Liver (tissue), 9 donors: Measurements from ENCODE around the gene TMC1. TPM values are rescaled to one million over a fixed set of nuclear protein-coding genes. Genes with fewer than 3 reads are reported as not detected.

Experiments used
- DNase-seq: peaks from one replicate; pipeline ENCODE4 v3.0.0-alpha.2; 2017; ENCODE audit warnings: low spot score
- H3K27ac ChIP-seq, 2 donors: one replicate each; pipeline ENCODE4 v1.7.0; 2013; ENCODE audit warnings: inconsistent platforms in 2 of 2, low read length in 2 of 2, control low read depth in 1 of 2, low read depth in 1 of 2, mild to moderate bottlenecking in 1 of 2
- H3K27me3 ChIP-seq, 4 donors: one replicate each; pipeline versions ENCODE4 v1.6.1 to v1.7.0; 2013; ENCODE audit warnings: low read length in 3 of 4, inconsistent platforms in 1 of 4, mild to moderate bottlenecking in 1 of 4, moderate library complexity in 1 of 4; ENCODE audit not compliant: control insufficient read depth in 4 of 4, insufficient read depth in 4 of 4
- H3K36me3 ChIP-seq, 4 donors: one replicate each; pipeline versions ENCODE4 v1.6.1 to v1.7.0; 2013; ENCODE audit warnings: low read length in 3 of 4, mild to moderate bottlenecking in 3 of 4, low read depth in 1 of 4, moderate library complexity in 1 of 4; ENCODE audit not compliant: control insufficient read depth in 4 of 4, insufficient read depth in 3 of 4
- H3K4me1 ChIP-seq, 4 donors: one replicate each; pipeline versions ENCODE4 v1.6.1 to v1.7.0; 2013; ENCODE audit warnings: low read length in 3 of 4, mild to moderate bottlenecking in 3 of 4, moderate library complexity in 1 of 4; ENCODE audit not compliant: control insufficient read depth in 4 of 4, insufficient read depth in 4 of 4
- H3K4me3 ChIP-seq, 3 donors: one replicate each; pipeline versions ENCODE4 v1.6.1 to v1.7.0; 2013; ENCODE audit warnings: low read length in 3 of 3, control low read depth in 1 of 3, low read depth in 1 of 3, mild to moderate bottlenecking in 1 of 3
- H3K9ac ChIP-seq, 2 donors: one replicate each; pipeline ENCODE4 v1.7.0; 2013; ENCODE audit warnings: low read length in 2 of 2, mild to moderate bottlenecking in 2 of 2, moderate library complexity in 2 of 2, control low read depth in 1 of 2, low read depth in 1 of 2
- H3K9me3 ChIP-seq, 4 donors: one replicate each; pipeline versions ENCODE4 v1.6.1 to v1.7.0; 2013; ENCODE audit warnings: low read length in 3 of 4; ENCODE audit not compliant: control insufficient read depth in 4 of 4
- ATF3 ChIP-seq: IDR thresholded peaks from 2 replicates; pipeline ENCODE4 v1.6.1; 2016; ENCODE audit warnings: antibody characterized with exemption
- CTCF ChIP-seq: fragments of 150-350 bp; IDR thresholded peaks from 2 replicates; pipeline ENCODE4 v1.5.1; 2017; ENCODE audit warnings: improper control_type of control experiment, low read depth, low read length; ENCODE audit not compliant: missing input control
- EGR1 ChIP-seq, 2 donors: IDR thresholded peaks; 2 replicates each; pipeline ENCODE4 v1.6.1; 2016 to 2018; ENCODE audit warnings: antibody characterized with exemption in 2 of 2, low read depth in 2 of 2
- FOXA1 ChIP-seq: IDR thresholded peaks from 2 replicates; pipeline ENCODE4 v1.6.1; 2016; ENCODE audit warnings: antibody characterized with exemption
- FOXA2 ChIP-seq: IDR thresholded peaks from 2 replicates; pipeline ENCODE4 v1.6.1; 2016; ENCODE audit warnings: antibody characterized with exemption
- GABPA ChIP-seq, 2 donors: IDR thresholded peaks in 1 of 2; conservative IDR thresholded peaks in 1 of 2; 2 replicates each; pipeline ENCODE4 v1.6.1; 2016; ENCODE audit warnings: antibody characterized with exemption in 2 of 2, mild to moderate bottlenecking in 1 of 2, moderate library complexity in 1 of 2
- HNF4A ChIP-seq, 2 donors: conservative IDR thresholded peaks; 2 replicates each; pipeline ENCODE4 v1.6.1; 2016; ENCODE audit warnings: antibody characterized with exemption in 2 of 2, mild to moderate bottlenecking in 2 of 2
- HNF4G ChIP-seq: IDR thresholded peaks from 2 replicates; pipeline ENCODE4 v1.6.1; 2016; ENCODE audit warnings: antibody characterized with exemption
- JUND ChIP-seq, 2 donors: IDR thresholded peaks; 2 replicates each; pipeline ENCODE4 v1.6.1; 2016; ENCODE audit warnings: antibody characterized with exemption in 2 of 2
- NR2F2 ChIP-seq: IDR thresholded peaks from 2 replicates; pipeline ENCODE4 v1.6.1; 2016; ENCODE audit warnings: antibody characterized with exemption
- REST ChIP-seq: IDR thresholded peaks from 2 replicates; pipeline ENCODE4 v1.6.1; 2016; ENCODE audit warnings: antibody characterized with exemption, mild to moderate bottlenecking
- RXRA ChIP-seq, 2 donors: IDR thresholded peaks; 2 replicates each; pipeline ENCODE4 v1.6.1; 2017 to 2018; ENCODE audit warnings: antibody characterized with exemption in 2 of 2, mild to moderate bottlenecking in 1 of 2
- SP1 ChIP-seq: IDR thresholded peaks from 2 replicates; pipeline ENCODE4 v1.6.1; 2018; ENCODE audit warnings: antibody characterized with exemption, mild to moderate bottlenecking
- TAF1 ChIP-seq: conservative IDR thresholded peaks from 2 replicates; pipeline ENCODE4 v1.6.1; 2016; ENCODE audit warnings: antibody characterized with exemption, mild to moderate bottlenecking
- YY1 ChIP-seq: IDR thresholded peaks from 2 replicates; pipeline ENCODE4 v1.6.1; 2016; ENCODE audit warnings: antibody characterized with exemption, mild to moderate bottlenecking
- ZBTB33 ChIP-seq: IDR thresholded peaks from 2 replicates; pipeline ENCODE4 v1.6.1; 2016; ENCODE audit warnings: antibody characterized with exemption
- WGBS: extraction: QIAGEN DNeasy Blood & Tissue Kit; methylation state at CpG from one replicate; pipeline ENCODE4 v1.1.7; 2013; 5-methylcytosine and 5-hydroxymethylcytosine counted together
- polyA plus RNA-seq, 2 donors: library from polyadenylated mRNA; stranded (reverse) in 1 of 2; unstranded in 1 of 2; fragments of 200-250 nt in 1 of 2; fragments of >200 nt in 1 of 2; fragmentation: Nextera tagmentation in 1 of 2; extraction: Ambion mirVana in 1 of 2; gene quantifications; one replicate each; pipeline versions ENCODE4 v1.2.1 to v1.2.3, GENCODE V29; 2013 to 2015
- total RNA-seq, 2 donors: library from RNA; depleted of rRNA; stranded (reverse); fragments of >200 nt; gene quantifications; one replicate each; pipeline ENCODE4 v1.2.3, GENCODE V29; 2014
- donor health status: healthy.
- donor health status: healthy.
- donor health status: healthy.
- donor health status: healthy.
- donor health status: healthy.

Gene TMC1
- total and polyA plus RNA-seq, 4 donors, result 0.09 TPM; not detected in 3

GRCh38 chr9:72813544-72813943, 292.1 kb downstream of the TMC1 start:
- Histone ChIP-seq H3K4me3 (no peak overlapping the region), H3K4me1 (no peaks in the 10 kb centered on the region), H3K36me3 (no peaks in the 10 kb centered on the region), H3K27ac (no peak overlapping the region), H3K27me3 (no peaks in the 10 kb centered on the region), H3K9me3 (no peaks in the 10 kb centered on the region), H3K9ac (no peak overlapping the region)
- TF ChIP-seq NR2F2, result no peak
- TF ChIP-seq YY1, result no peak
- TF ChIP-seq CTCF, result no peak
- no peak for DNase-seq

GRCh38 chr9:72814083-72814597, 292.7 kb downstream of the TMC1 start:
- Histone ChIP-seq H3K27ac (no peak overlapping the region), H3K4me1 (no peaks in the 10 kb centered on the region), H3K9ac (no peak overlapping the region), H3K4me3 (no peak overlapping the region), H3K36me3 (no peaks in the 10 kb centered on the region), H3K27me3 (no peaks in the 10 kb centered on the region), H3K9me3 (no peaks in the 10 kb centered on the region)
- no peak for DNase-seq
- WGBS, result 82% methylated on average over 7 of the region's 7 CpGs
- TF ChIP-seq FOXA1 (no peak), TAF1 (no peak), ZBTB33 (no peak), HNF4A (conservative IDR thresholded peaks at IDR 0.05) (no peak), JUND (IDR thresholded peaks at IDR 0.05) (no peak), NR2F2 (no peak), REST (no peak)

GRCh38 chr9:72816666-72817065, 295.3 kb downstream of the TMC1 start:
- TF ChIP-seq EGR1 (IDR thresholded peaks at IDR 0.05; ENCODE audit: low read depth in 2 of 2) (no peak), FOXA2 (no peak), SP1 (no peak), JUND (IDR thresholded peaks at IDR 0.05) (no peak), HNF4G (no peak), FOXA1 (no peak), ATF3 (no peak), NR2F2 (no peak), RXRA (IDR thresholded peaks at IDR 0.05) (no peak), GABPA (IDR thresholded peaks at IDR 0.05 in 1 of 2, conservative IDR thresholded peaks at IDR 0.05 in 1 of 2) (no peak), YY1 (no peak), HNF4A (conservative IDR thresholded peaks at IDR 0.05) (no peak), TAF1 (no peak)
- H3K27me3 ChIP-seq, result no peaks in the 10 kb centered on the region
- no peaks in the 10 kb centered on the region for H3K4me1 ChIP-seq
- WGBS, result 97% methylated on average over 8 of the region's 8 CpGs
- H3K9ac ChIP-seq, result no peak overlapping the region
- no peaks in the 10 kb centered on the region for H3K36me3 ChIP-seq
- H3K9me3 ChIP-seq, result no peaks in the 10 kb centered on the region
- no peak for DNase-seq
- no peak overlapping the region for H3K4me3 ChIP-seq
- no peak overlapping the region for H3K27ac ChIP-seq
